IMR-90 (cell line): ENCODE data around the gene HYDIN. TPM values are rescaled to one million over a fixed set of nuclear protein-coding genes. Genes with fewer than 3 reads are reported as not detected.
"Not testable (repeated sequence)": the region's sequence is repeated elsewhere in the genome, so short reads cannot be mapped to it uniquely, and the experiment has no call there.

Source experiments
- ATAC-seq: fragments of 200-7000 bp; cut with Tn5 transposase; 2 replicates; pipeline ENCODE4 v1.9.1; 2020; ENCODE audit warnings: low read depth, mild to moderate bottlenecking, moderate library complexity
- BruUV-seq: library from RNA; stranded (reverse); fragments of 400-500 nt; replicated peaks from 2 replicates; lab custom pipeline; 2021; lab: Mats Ljungman, UMichigan
- CTCF ChIA-PET: fragments of 300-600 bp; formaldehyde crosslinking; extraction: SDS; loops from one replicate; lab custom pipeline; 2021; ENCODE audit warnings: antibody characterized with exemption; lab: Yijun Ruan, JAX
- POLR2A ChIA-PET: fragments of 300-600 bp; sonication (Branson Sonifier 250); formaldehyde crosslinking; loops from one replicate; lab custom pipeline; 2022; ENCODE audit warnings: antibody characterized with exemption; ENCODE audit not compliant: unreplicated experiment; lab: Charles Lee
- DNase-seq: peaks from one replicate; pipeline ENCODE4 v3.0.0; 2013
- H2AFZ ChIP-seq: replicated peaks from 2 replicates; pipeline ENCODE3; 2013; ENCODE audit warnings: low read length, mild to moderate bottlenecking; ENCODE audit not compliant: poor library complexity
- H2AK5ac ChIP-seq: 2 replicates; pipeline ENCODE4 v1.6.1; 2013; ENCODE audit warnings: low read depth, low read length, inconsistent platforms
- H2AK9ac ChIP-seq: replicated peaks from 2 replicates; pipeline ENCODE3; 2013; ENCODE audit warnings: mild to moderate bottlenecking, low read depth, low read length, moderate library complexity; ENCODE audit not compliant: poor library complexity
- H2BK120ac ChIP-seq: 2 replicates; pipeline ENCODE4 v1.6.1; 2013; ENCODE audit warnings: low read depth, low read length, inconsistent platforms
- H2BK15ac ChIP-seq: 3 replicates; pipeline ENCODE4 v1.6.1; 2013; ENCODE audit warnings: low read depth, low read length, inconsistent platforms
- H2BK20ac ChIP-seq: 2 replicates; pipeline ENCODE4 v1.6.1; 2013; ENCODE audit warnings: low read depth, mild to moderate bottlenecking, inconsistent platforms, low read length, moderate library complexity
- H2BK5ac ChIP-seq: 2 replicates; pipeline ENCODE4 v1.6.1; 2013; ENCODE audit warnings: mild to moderate bottlenecking, low read depth, low read length, inconsistent platforms; ENCODE audit not compliant: poor library complexity, severe bottlenecking
- H3K14ac ChIP-seq: replicated peaks from 2 replicates; pipeline ENCODE4 v1.6.1; 2013; ENCODE audit warnings: low read depth, low read length, inconsistent platforms
- H3K18ac ChIP-seq: 2 replicates; pipeline ENCODE4 v1.6.1; 2013; ENCODE audit warnings: low read depth, low read length, control low read depth
- H3K23ac ChIP-seq: 2 replicates; pipeline ENCODE4 v1.6.1; 2013; ENCODE audit warnings: low read depth, low read length, inconsistent platforms
- H3K27ac ChIP-seq: 2 replicates; pipeline ENCODE4 v1.5.1; 2013; ENCODE audit warnings: mild to moderate bottlenecking, control low read depth, low read length; ENCODE audit not compliant: insufficient read depth
- H3K27me3 ChIP-seq: 2 replicates; pipeline ENCODE4 v1.6.1; 2013; ENCODE audit warnings: low read length; ENCODE audit not compliant: control insufficient read depth, insufficient read depth
- H3K36me3 ChIP-seq: 2 replicates; pipeline ENCODE4 v1.6.1; 2013; ENCODE audit warnings: low read length, mixed read lengths; ENCODE audit not compliant: control insufficient read depth, insufficient read depth
- H3K4ac ChIP-seq: 2 replicates; pipeline ENCODE4 v1.6.1; 2013; ENCODE audit warnings: low read depth, low read length, inconsistent platforms
- H3K4me1 ChIP-seq: 2 replicates; pipeline ENCODE4 v1.6.1; 2013; ENCODE audit warnings: low read length, mixed read lengths; ENCODE audit not compliant: control insufficient read depth, insufficient read depth
- H3K4me2 ChIP-seq: 2 replicates; pipeline ENCODE4 v1.6.1; 2013; ENCODE audit warnings: low read depth, mild to moderate bottlenecking, control low read depth, low read length, moderate library complexity
- H3K4me3 ChIP-seq: 2 replicates; pipeline ENCODE4 v1.5.1; 2013; ENCODE audit warnings: low read depth, mild to moderate bottlenecking, control low read depth, low read length, moderate library complexity; ENCODE audit not compliant: insufficient read depth
- H3K56ac ChIP-seq: 2 replicates; pipeline ENCODE4 v1.6.1; 2013; ENCODE audit warnings: low read length, inconsistent platforms; ENCODE audit not compliant: insufficient read depth; ENCODE audit errors: extremely low read depth
- H3K79me1 ChIP-seq, 2 experiments: 2 replicates each; pipeline ENCODE4 v1.6.1; 2013; ENCODE audit warnings: low read length in 2 of 2, inconsistent platforms in 1 of 2, low read depth in 1 of 2
- H3K9ac ChIP-seq: 2 replicates; pipeline ENCODE4 v1.6.1; 2013; ENCODE audit warnings: low read depth, low read length, control low read depth
- H3K9me1 ChIP-seq: 2 replicates; pipeline ENCODE4 v1.6.1; 2013; ENCODE audit warnings: low read length, inconsistent platforms; ENCODE audit not compliant: insufficient read depth
- H3K9me3 ChIP-seq: 2 replicates; pipeline ENCODE4 v1.6.1; 2013; ENCODE audit warnings: low read length; ENCODE audit not compliant: control insufficient read depth, insufficient read depth
- H4K20me1 ChIP-seq: 2 replicates; pipeline ENCODE4 v1.6.1; 2013; ENCODE audit warnings: low read length, inconsistent platforms; ENCODE audit not compliant: insufficient read depth
- H4K5ac ChIP-seq: 2 replicates; pipeline ENCODE4 v1.6.1; 2013; ENCODE audit warnings: mild to moderate bottlenecking, low read depth, low read length, control low read depth
- H4K8ac ChIP-seq, 2 experiments: 2 replicates each; pipeline ENCODE4 v1.6.1; 2013; ENCODE audit warnings: low read depth in 2 of 2, low read length in 2 of 2, control low read depth in 1 of 2, inconsistent platforms in 1 of 2
- H4K91ac ChIP-seq: 2 replicates; pipeline ENCODE4 v1.6.1; 2013; ENCODE audit warnings: low read depth, low read length, inconsistent platforms; ENCODE audit not compliant: insufficient read depth
- WGBS, 2 experiments: methylation state at CpG; one replicate each; pipeline versions ENCODE4 v1.1.5 to v1.1.7; 2013; ENCODE audit warnings: missing lambda C conversion rate in 2 of 2; ENCODE audit not compliant: insufficient read length in 1 of 2; ENCODE audit errors: extremely low coverage in 2 of 2; 5-methylcytosine and 5-hydroxymethylcytosine counted together
- dilution Hi-C: fragments of 300-500 bp; cut with HindIII; formaldehyde crosslinking; loops from one replicate; pipeline ENCODE4 v1.14.3; 2018; ENCODE audit warnings: low sequenced_read_pairs; ENCODE audit not compliant: unreplicated experiment
- in situ Hi-C: fragments of 300-500 bp; cut with MboI; formaldehyde crosslinking; loops from 3 replicates; pipeline ENCODE4 v1.14.3; 2019; ENCODE audit warnings: low sequenced_read_pairs, inconsistent platforms, mixed read lengths
- intact Hi-C: fragments of 100-400 bp; cut with micrococcal nuclease; formaldehyde crosslinking; loops from 2 replicates; pipeline ENCODE4 v1.10.0; 2022
- polyA plus RNA-seq, 3 experiments: library from polyadenylated mRNA; depleted of rRNA; stranded (reverse); fragments of >200 nt; gene quantifications; 2 replicates each; pipeline ENCODE4 v1.2.3, GENCODE V29; 2012; ENCODE audit warnings: low replicate concordance in 1 of 3
- total RNA-seq: library from RNA; depleted of rRNA; stranded (reverse); fragments of >200 nt; gene quantifications from 2 replicates; pipeline ENCODE4 v1.2.3, GENCODE V29; 2012

Gene HYDIN
- total and polyA plus RNA-seq, 2 of the 4 experiments (the other 2 are of a cell fraction), result 0.18 to 0.27 TPM

DNA sequence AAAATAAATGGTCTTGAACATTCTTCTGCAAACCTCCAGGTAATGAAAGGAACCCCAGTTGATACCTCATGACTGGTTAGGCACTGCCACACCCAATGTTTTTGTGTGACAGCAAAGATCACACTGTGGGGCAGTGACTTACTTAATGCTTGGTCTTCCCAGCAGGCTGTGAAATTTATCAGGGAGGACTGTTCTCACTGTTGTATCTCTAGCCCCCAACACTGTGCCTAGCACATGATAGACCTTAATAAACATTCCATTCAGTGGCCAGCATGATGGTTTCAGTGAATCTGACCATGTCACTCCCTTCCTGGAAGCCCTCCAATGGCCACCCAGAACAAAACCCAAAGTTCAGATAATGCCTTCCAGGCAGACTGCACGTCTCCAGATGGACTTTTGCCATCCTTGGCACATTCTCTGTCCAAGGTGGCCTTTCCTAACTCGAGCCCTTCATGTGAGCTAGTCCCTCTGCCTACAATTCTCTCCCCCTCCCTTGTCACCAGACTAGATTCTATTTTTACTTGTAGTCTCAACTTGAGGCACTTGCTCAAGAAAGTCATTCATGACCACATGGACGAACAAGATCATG is 206.6 kb downstream of the HYDIN start:
- H4K8ac ChIP-seq, H2BK5ac ChIP-seq, H3K27me3 ChIP-seq, ATAC-seq, DNase-seq, in situ Hi-C loops, dilution Hi-C loops, H3K4me1 ChIP-seq, H3K27ac ChIP-seq, H3K9ac ChIP-seq, BruUV-seq, H3K4me3 ChIP-seq, H3K18ac ChIP-seq, H3K4me2 ChIP-seq, H3K9me1 ChIP-seq, H3K9me3 ChIP-seq, CTCF ChIA-PET, H4K91ac ChIP-seq, H3K56ac ChIP-seq, H4K20me1 ChIP-seq, H3K36me3 ChIP-seq, H3K4ac ChIP-seq, H2BK15ac ChIP-seq, H3K14ac ChIP-seq, H3K23ac ChIP-seq, H2AK9ac ChIP-seq, H4K5ac ChIP-seq, intact Hi-C loops, H3K79me1 ChIP-seq, H2AK5ac ChIP-seq, H2BK120ac ChIP-seq, H2BK20ac ChIP-seq, H2AFZ ChIP-seq, POLR2A ChIA-PET: not testable (repeated sequence)
- WGBS, 2 experiments, result no CpG with 5 or more reads among the region's 3 CpGs

DNA sequence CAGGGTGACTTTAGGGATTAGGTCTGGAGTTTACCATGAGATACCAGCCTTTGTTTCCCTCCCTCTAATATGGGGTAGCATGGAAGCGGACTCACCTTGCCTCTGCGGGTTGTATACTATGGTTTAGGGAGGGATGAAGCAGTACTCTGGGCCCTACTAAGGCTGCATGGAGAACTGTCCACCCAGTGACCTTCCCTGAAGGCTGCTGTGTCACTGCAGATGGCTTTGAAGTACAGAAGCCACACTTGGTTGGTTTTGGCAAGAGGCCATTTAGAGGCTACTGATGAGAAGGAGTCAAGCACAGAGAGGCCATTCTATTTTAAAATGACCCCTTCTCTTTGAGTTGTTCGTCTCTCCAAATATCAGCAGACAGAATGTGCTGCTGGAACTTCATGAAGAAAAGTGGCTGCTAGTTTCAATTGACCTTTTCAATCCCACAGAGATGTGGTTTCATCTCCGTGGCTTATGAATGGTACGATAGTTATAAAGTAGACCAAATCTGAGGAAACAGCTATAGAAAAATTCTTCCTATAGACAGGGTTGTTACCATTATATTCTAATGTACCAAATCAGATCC is 208.5 kb downstream of the HYDIN start:
- DNase-seq, H3K56ac ChIP-seq, H2BK20ac ChIP-seq, H2AK9ac ChIP-seq, H3K4me3 ChIP-seq, H3K4ac ChIP-seq, H3K9me3 ChIP-seq, H2BK15ac ChIP-seq, dilution Hi-C loops, intact Hi-C loops, H2BK5ac ChIP-seq, H2AK5ac ChIP-seq, H2BK120ac ChIP-seq, H3K14ac ChIP-seq, H3K79me1 ChIP-seq, H3K23ac ChIP-seq, H3K27me3 ChIP-seq, ATAC-seq, CTCF ChIA-PET, H2AFZ ChIP-seq, H4K5ac ChIP-seq, BruUV-seq, POLR2A ChIA-PET, in situ Hi-C loops, H3K9ac ChIP-seq, H4K8ac ChIP-seq, H3K36me3 ChIP-seq, H3K18ac ChIP-seq, H4K91ac ChIP-seq, H3K27ac ChIP-seq, H4K20me1 ChIP-seq, H3K9me1 ChIP-seq, H3K4me1 ChIP-seq, H3K4me2 ChIP-seq: not testable (repeated sequence)
- WGBS, 2 experiments, result no CpG with 5 or more reads among the region's 5 CpGs
